Body of pancreas (tissue), 4 donors: ENCODE measurements around the gene MRPS25. TPM values are rescaled to one million over a fixed set of nuclear protein-coding genes. Genes with fewer than 3 reads are reported as not detected.

Source experiments
- ATAC-seq: fragments of 150-250 bp; one replicate; pipeline ENCODE4 v1.9.1; 2016
- DNase-seq, 4 donors: peaks; one replicate each; pipeline ENCODE4 v3.0.0-alpha.2; 2019
- H3K27ac ChIP-seq, 4 donors: fragments of 200-600 bp; sonication (generic); 1 replicate in 3 of 4; 2 replicates in 1 of 4; pipeline versions ENCODE4 v1.5.1 to v1.6.1; 2016 to 2019; ENCODE audit warnings: mild to moderate bottlenecking in 1 of 4, mixed read lengths in 1 of 4, moderate library complexity in 1 of 4
- H3K27me3 ChIP-seq, 2 donors: fragments of 200-600 bp; sonication (generic); one replicate each; pipeline ENCODE4 v1.6.0; 2016; ENCODE audit warnings: mild to moderate bottlenecking in 1 of 2
- H3K36me3 ChIP-seq, 2 donors: fragments of 200-600 bp; sonication (generic); replicated peaks in 1 of 2; 2 replicates each; pipeline ENCODE4 v1.5.1; 2016; ENCODE audit warnings: low read depth in 2 of 2; ENCODE audit not compliant: insufficient read depth in 1 of 2
- H3K4me1 ChIP-seq: fragments of 200-600 bp; sonication (generic); one replicate; pipeline ENCODE4 v1.6.0; 2016
- H3K4me3 ChIP-seq, 2 donors: fragments of 200-600 bp; sonication (generic); 1 replicate in 1 of 2; 2 replicates in 1 of 2; pipeline ENCODE4 v1.5.1; 2016 to 2019
- H3K9me3 ChIP-seq, 3 donors: fragments of 200-600 bp; sonication (generic); 1 replicate in 2 of 3; 2 replicates in 1 of 3; pipeline ENCODE4 v1.5.1; 2016
- CTCF ChIP-seq, 7 experiments: fragments of 450-650 bp in 4 of 7; fragments of 200-600 bp in 3 of 7; sonication (generic) in 3 of 7; IDR thresholded peaks; one replicate each; pipeline ENCODE4 v1.5.1; 2016 to 2019; ENCODE audit warnings: antibody characterized with exemption in 7 of 7
- POLR2A ChIP-seq, 3 donors: fragments of 450-650 bp; IDR thresholded peaks; one replicate each; pipeline ENCODE4 v1.6.1; 2016; ENCODE audit warnings: antibody characterized with exemption in 3 of 3, mild to moderate bottlenecking in 2 of 3
- WGBS, 2 donors: methylation state at CpG; one replicate each; pipeline ENCODE4 v1.1.5; 2017; 5-methylcytosine and 5-hydroxymethylcytosine counted together
- intact Hi-C: fragments of 100-400 bp; cut with DNase I; formaldehyde crosslinking; loops from one replicate; pipeline ENCODE4 v1.15.1; 2023
- total RNA-seq, 2 donors: library from RNA; depleted of rRNA; stranded (reverse); fragments of >200 nt; gene quantifications; one replicate each; pipeline ENCODE4 v1.1.0, GENCODE V29; 2016

Gene MRPS25
- total RNA-seq, 2 donors from 2014 or later = 17.1 to 24.7 TPM

DNA sequence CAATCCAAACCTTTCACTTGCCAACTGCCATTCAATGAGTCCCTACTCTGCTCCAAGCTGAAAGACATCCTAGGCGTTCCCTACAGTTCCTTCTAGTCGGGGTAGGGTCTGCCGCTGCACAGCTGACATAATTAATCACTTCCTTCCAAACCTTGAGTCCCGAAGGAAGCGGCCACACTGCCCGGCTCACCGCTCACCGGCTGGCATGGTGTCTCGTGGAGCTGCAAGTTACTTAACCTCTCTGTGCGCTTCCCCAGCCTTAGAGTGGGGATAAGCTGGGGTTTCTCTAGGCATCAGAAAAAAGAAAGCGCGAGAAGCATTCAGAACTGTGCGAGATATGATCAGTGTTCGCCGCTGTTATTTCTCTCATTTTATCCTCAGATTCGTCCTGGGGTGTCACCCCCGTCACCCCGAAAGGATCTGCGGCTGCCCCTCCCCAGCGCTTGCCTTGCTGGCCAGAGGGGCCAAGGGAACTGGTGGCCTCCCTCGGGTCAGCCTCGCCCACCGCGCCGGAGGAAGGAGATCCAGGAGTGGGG lies 748 bp downstream of the MRPS25 start:
- intact Hi-C loops = no loop called here
- H3K4me1 ChIP-seq = peaks cover 19% of the 10 kb centered on the region
- DNase-seq = peak in 3 of 4 donors; percentile 28 to 35 (median 29)
- peak overlapping the region; percentile 48 to 71 for H3K4me3 ChIP-seq
- 1% methylated on average over 24 to 25 of the region's 25 CpGs for WGBS, 2 donors
- H3K36me3 ChIP-seq = no peaks in the 10 kb centered on the region
- no peaks in the 10 kb centered on the region for H3K27me3 ChIP-seq
- ATAC-seq = peak; percentile 30
- H3K27ac ChIP-seq = peak overlapping the region in 3 of 4 donors; percentile 58 to 88 (median 80)
- H3K9me3 ChIP-seq = no peaks in the 10 kb centered on the region
- no peak for TF ChIP-seq CTCF (IDR thresholded peaks at IDR 0.05)
- TF ChIP-seq POLR2A (IDR thresholded peaks at IDR 0.05) = no peak

- no peak for TF ChIP-seq POLR2A (IDR thresholded peaks at IDR 0.05)
- no peak for TF ChIP-seq CTCF (IDR thresholded peaks at IDR 0.05)
- DNase-seq = no peak
- no peak for ATAC-seq
- 81 to 82% methylated on average over 12 to 13 of the region's 13 CpGs for whole genome bisulfite sequencing, 2 donors
- Histone ChIP-seq H3K9me3 (no peaks in the 10 kb centered on the region), H3K27ac (no peak overlapping the region), H3K4me1 (peaks cover 19% of the 10 kb centered on the region), H3K27me3 (no peaks in the 10 kb centered on the region), H3K4me3 (peak overlapping the region; percentile 48 to 71), H3K36me3 (peaks cover 0 to under 1% of the 10 kb centered on the region in 2 donors)
- intact Hi-C loops = no loop called here
These were observed 1.3 kb downstream of the MRPS25 start for GRCh38 chr3:15063656-15064286.

DNA sequence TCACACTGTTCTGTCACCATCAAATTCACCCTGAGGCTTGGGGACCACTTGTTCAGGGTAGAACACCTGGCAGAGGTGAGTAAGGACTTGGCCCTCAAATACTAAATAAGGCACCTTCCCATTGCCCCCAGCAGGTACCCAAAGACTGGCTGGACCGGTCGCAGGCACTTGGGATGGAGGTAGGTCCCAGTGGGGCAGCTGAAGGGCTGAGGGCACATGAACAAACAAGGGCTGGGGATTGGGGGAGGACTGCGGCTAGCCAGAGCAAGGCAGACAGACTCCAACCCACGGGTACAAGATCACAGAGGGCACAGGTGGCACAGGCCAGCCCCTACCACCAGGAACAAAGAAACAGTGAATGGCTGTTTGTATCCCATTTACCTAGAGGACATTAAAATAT lies 1.9 kb downstream of the MRPS25 start:
- TF ChIP-seq POLR2A (IDR thresholded peaks at IDR 0.05) = no peak
- TF ChIP-seq CTCF (IDR thresholded peaks at IDR 0.05) = no peak
- no peak for DNase-seq
- intact Hi-C loops = no loop called here
- Histone ChIP-seq H3K27ac (no peak overlapping the region), H3K9me3 (no peaks in the 10 kb centered on the region), H3K36me3 (peaks cover 0 to 3% of the 10 kb centered on the region in 2 donors), H3K27me3 (no peaks in the 10 kb centered on the region), H3K4me3 (no peak overlapping the region), H3K4me1 (peaks cover 19% of the 10 kb centered on the region)
- 79 to 85% methylated on average over 4 of the region's 4 CpGs for WGBS, 2 donors
- ATAC-seq = no peak

DNA sequence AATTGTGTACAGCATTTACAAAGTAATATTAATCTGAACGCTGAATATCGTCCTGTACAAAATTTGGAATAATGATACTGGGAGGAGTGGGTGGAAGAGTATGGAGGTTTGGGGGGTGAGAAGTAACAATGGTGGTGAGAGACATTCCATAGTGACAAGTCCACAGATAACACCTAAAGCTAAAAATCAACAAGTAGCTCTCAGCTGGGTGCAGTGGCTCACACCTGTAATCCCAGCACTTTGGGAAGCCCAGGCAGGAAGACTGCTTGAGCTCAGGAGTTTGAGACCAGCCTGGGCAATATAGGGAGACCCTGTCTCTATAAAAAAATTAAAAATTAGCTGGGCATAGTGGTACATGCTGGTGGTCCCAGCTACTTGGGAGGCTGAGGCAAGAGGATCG lies 5.1 kb downstream of the MRPS25 start:
- intact Hi-C loops = no loop called here
- no peak overlapping the region for H3K27ac ChIP-seq
- no peak for TF ChIP-seq POLR2A (IDR thresholded peaks at IDR 0.05)
- TF ChIP-seq CTCF (IDR thresholded peaks at IDR 0.05) = no peak
- H3K27me3 ChIP-seq = no peaks in the 10 kb centered on the region
- WGBS, 2 donors = 90 to 93% methylated on average over 3 of the region's 3 CpGs
- DNase-seq = no peak
- peaks cover 0 to 4% of the 10 kb centered on the region in 2 donors for H3K36me3 ChIP-seq
- ATAC-seq = no peak
- no peaks in the 10 kb centered on the region for H3K9me3 ChIP-seq
- no peak overlapping the region for H3K4me3 ChIP-seq
- peaks cover 16% of the 10 kb centered on the region for H3K4me1 ChIP-seq
